Measurements from ENCODE around the gene ENHO. TPM values are rescaled to one million over a fixed set of nuclear protein-coding genes. Genes with fewer than 3 reads are reported as not detected.

Gene ENHO
- total and polyA plus RNA-seq, 2 experiments from 2014 or later: not detected

DNA sequence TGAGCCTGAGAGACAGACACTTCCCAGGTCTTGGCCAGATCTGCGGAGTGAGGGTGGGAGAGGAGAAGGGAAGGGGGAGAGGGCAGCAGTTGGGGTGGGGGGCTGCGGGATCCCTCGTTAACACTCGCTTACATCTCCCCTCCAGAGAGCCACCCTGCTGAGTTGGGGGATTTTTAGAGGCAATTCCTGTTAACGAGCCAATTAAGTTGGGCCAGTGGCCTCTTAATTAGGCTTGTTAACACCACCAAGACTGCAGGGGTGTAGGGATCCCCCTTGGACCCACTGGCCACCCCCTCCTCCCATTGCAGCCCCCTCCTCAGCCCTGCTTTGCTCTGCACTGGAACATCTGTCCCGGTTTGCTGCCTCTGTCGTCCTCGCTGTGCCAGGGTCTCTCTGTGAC is 43.1 kb upstream of the ENHO start:
- H3K9ac ChIP-seq: no peak overlapping the region
- 75 to 78% methylated on average over 4 to 8 of the region's 8 CpGs for WGBS, 2 experiments (ENCODE audit: low coverage in 1 of 2, low lambda C conversion rate in 2 of 2, missing lambda C conversion rate in 2 of 2)
- H3K36me3 ChIP-seq (ENCODE audit: low read depth): no peaks in the 10 kb centered on the region
- H3K27me3 ChIP-seq (replicated peaks; ENCODE audit: insufficient read depth): peaks cover 17% of the 10 kb centered on the region
- H3K9me2 ChIP-seq (ENCODE audit: insufficient read depth): no peaks in the 10 kb centered on the region
- H3K4me1 ChIP-seq (ENCODE audit: insufficient read depth): no peaks in the 10 kb centered on the region
- H3K9me3 ChIP-seq (ENCODE audit: low read depth): no peaks in the 10 kb centered on the region
- no peak overlapping the region for H2AFZ ChIP-seq
- TF ChIP-seq EZH2phosphoT487 (IDR thresholded peaks at IDR 0.05; ENCODE audit: insufficient read depth, low read depth) (no peak), EZH2 (IDR thresholded peaks at IDR 0.05; ENCODE audit: insufficient read depth, poor library complexity, severe bottlenecking) (no peak)
- no peak overlapping the region for H3K27ac ChIP-seq
- H3K79me2 ChIP-seq (ENCODE audit: insufficient read depth): no peaks in the 10 kb centered on the region
- H3K4me3 ChIP-seq: no peak overlapping the region
- H4K20me1 ChIP-seq (ENCODE audit: insufficient read depth): no peaks in the 10 kb centered on the region
- in situ Hi-C loops (cut with MboI): no loop called here
- no peaks in the 10 kb centered on the region for H3F3A ChIP-seq (ENCODE audit: insufficient read depth)
- DNase-seq: no peak
- H3K4me2 ChIP-seq (ENCODE audit: unreplicated experiment): no peak overlapping the region

DNA sequence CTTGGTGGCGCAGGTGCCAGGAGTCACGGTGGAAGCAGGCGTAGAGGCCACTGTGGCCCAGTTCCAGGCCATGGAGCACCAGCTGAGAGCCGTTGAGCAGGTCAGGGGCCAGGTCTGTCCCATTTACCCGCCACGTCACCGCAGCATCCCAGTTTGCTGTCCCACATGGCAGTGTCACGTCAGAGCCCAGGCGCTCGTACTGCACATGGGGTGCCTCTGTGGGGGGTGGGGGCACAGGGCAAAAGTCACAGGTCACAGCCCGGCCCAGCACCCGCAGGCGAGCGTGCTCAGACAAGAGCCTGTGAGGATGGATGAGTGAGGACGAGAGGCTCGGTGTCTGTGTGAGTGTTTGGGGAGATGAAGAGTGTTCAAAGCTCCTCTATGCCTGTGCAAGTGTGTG is 41.8 kb upstream of the ENHO start:
- no peaks in the 10 kb centered on the region for H3K9me3 ChIP-seq (ENCODE audit: low read depth)
- H3K9me2 ChIP-seq (ENCODE audit: insufficient read depth): no peaks in the 10 kb centered on the region
- no peak overlapping the region for H3K27ac ChIP-seq
- H3K9ac ChIP-seq: no peak overlapping the region
- no peaks in the 10 kb centered on the region for H4K20me1 ChIP-seq (ENCODE audit: insufficient read depth)
- H3K79me2 ChIP-seq (ENCODE audit: insufficient read depth): no peaks in the 10 kb centered on the region
- WGBS, 2 experiments (ENCODE audit: low coverage in 1 of 2, low lambda C conversion rate in 2 of 2, missing lambda C conversion rate in 2 of 2): 84 to 90% methylated on average over 16 of the region's 16 CpGs
- H3F3A ChIP-seq (ENCODE audit: insufficient read depth): no peaks in the 10 kb centered on the region
- TF ChIP-seq EZH2phosphoT487 (IDR thresholded peaks at IDR 0.05; ENCODE audit: insufficient read depth, low read depth) (no peak), EZH2 (IDR thresholded peaks at IDR 0.05; ENCODE audit: insufficient read depth, poor library complexity, severe bottlenecking) (no peak)
- no peak overlapping the region for H3K4me3 ChIP-seq
- H3K4me1 ChIP-seq (ENCODE audit: insufficient read depth): no peaks in the 10 kb centered on the region
- H3K4me2 ChIP-seq (ENCODE audit: unreplicated experiment): no peak overlapping the region
- no peak overlapping the region for H2AFZ ChIP-seq
- DNase-seq: no peak
- peaks cover 10% of the 10 kb centered on the region for H3K27me3 ChIP-seq (replicated peaks; ENCODE audit: insufficient read depth)
- in situ Hi-C loops (cut with MboI): no loop called here
- H3K36me3 ChIP-seq (ENCODE audit: low read depth): no peaks in the 10 kb centered on the region

DNA sequence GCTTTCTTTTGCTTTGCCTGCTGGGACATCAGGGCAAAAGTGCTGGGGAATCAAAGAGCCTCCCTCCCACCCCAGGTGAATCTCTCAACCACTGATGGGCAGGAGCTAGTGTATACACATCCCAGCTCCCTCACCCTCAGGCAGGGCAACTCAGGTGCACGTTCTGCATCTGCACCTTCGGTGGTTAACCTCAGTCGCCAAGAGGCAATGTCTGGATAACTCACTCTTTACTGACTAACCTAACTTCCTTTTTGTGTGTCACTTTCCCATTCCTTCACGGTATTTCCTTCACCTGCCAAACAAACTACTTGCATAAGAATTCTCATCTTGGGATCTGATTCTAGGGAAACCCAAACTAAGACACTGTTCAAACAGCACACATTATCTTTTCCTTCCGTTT is 40.5 kb upstream of the ENHO start:
- DNase-seq: no peak
- WGBS, 2 experiments (ENCODE audit: low coverage in 1 of 2, low lambda C conversion rate in 2 of 2, missing lambda C conversion rate in 2 of 2): 75 to 76% methylated on average over 5 of the region's 5 CpGs
- H3K9ac ChIP-seq: no peak overlapping the region
- H3K9me2 ChIP-seq (ENCODE audit: insufficient read depth): no peaks in the 10 kb centered on the region
- H4K20me1 ChIP-seq (ENCODE audit: insufficient read depth): no peaks in the 10 kb centered on the region
- H3K27ac ChIP-seq: no peak overlapping the region
- in situ Hi-C loops (cut with MboI): no loop called here
- peaks cover 10% of the 10 kb centered on the region; the same call in 1 of the 2 replicates for H3K27me3 ChIP-seq (replicated peaks; ENCODE audit: insufficient read depth)
- no peaks in the 10 kb centered on the region for H3K36me3 ChIP-seq (ENCODE audit: low read depth)
- H3K4me1 ChIP-seq (ENCODE audit: insufficient read depth): no peaks in the 10 kb centered on the region
- H3K79me2 ChIP-seq (ENCODE audit: insufficient read depth): no peaks in the 10 kb centered on the region
- no peaks in the 10 kb centered on the region for H3F3A ChIP-seq (ENCODE audit: insufficient read depth)
- TF ChIP-seq EZH2 (IDR thresholded peaks at IDR 0.05; ENCODE audit: insufficient read depth, poor library complexity, severe bottlenecking) (no peak), EZH2phosphoT487 (IDR thresholded peaks at IDR 0.05; ENCODE audit: insufficient read depth, low read depth) (no peak)
- no peak overlapping the region for H3K4me3 ChIP-seq
- H2AFZ ChIP-seq: no peak overlapping the region
- H3K4me2 ChIP-seq (ENCODE audit: unreplicated experiment): no peak overlapping the region
- H3K9me3 ChIP-seq (ENCODE audit: low read depth): no peaks in the 10 kb centered on the region

DNA sequence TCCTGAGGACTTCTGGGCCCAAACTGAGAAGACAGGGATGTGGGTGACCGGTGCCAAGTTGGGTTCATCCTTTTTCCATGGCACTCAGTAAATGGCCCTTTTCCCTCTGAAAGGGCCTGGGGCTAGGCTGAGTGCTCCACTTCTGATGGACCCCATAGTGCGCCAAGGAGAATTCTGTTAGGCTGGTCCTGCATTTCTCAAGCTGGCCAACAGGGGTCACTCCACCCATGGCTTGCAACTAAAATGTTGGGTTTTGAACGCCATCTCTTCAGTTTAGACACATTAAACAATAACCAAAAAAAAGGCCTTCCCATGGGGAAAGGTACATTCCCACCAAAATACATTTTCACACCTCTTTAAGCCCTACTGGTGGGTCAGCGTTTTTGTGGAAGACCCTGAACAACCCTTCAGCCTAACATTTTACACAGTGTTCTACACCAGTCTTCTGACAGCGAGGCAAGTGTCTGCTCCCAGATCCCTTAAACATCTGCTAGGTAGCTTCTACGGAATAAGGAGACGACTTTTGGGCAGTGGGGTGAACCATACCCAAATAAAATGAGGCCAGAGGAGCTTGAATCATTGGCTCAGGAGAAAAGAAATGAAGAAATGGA is 39.5 kb upstream of the ENHO start:
- Histone ChIP-seq H3K9me3 (ENCODE audit: low read depth) (no peaks in the 10 kb centered on the region), H3F3A (ENCODE audit: insufficient read depth) (no peaks in the 10 kb centered on the region), H3K36me3 (ENCODE audit: low read depth) (no peaks in the 10 kb centered on the region), H3K9ac (no peak overlapping the region), H3K27me3 (replicated peaks; ENCODE audit: insufficient read depth) (peaks cover 5% of the 10 kb centered on the region; the same call in 1 of the 2 replicates), H3K79me2 (ENCODE audit: insufficient read depth) (no peaks in the 10 kb centered on the region), H4K20me1 (ENCODE audit: insufficient read depth) (no peaks in the 10 kb centered on the region), H3K4me2 (ENCODE audit: unreplicated experiment) (no peak overlapping the region), H3K4me3 (no peak overlapping the region), H3K4me1 (ENCODE audit: insufficient read depth) (no peaks in the 10 kb centered on the region), H2AFZ (no peak overlapping the region), H3K27ac (no peak overlapping the region), H3K9me2 (ENCODE audit: insufficient read depth) (no peaks in the 10 kb centered on the region)
- no peak for DNase-seq
- in situ Hi-C loops (cut with MboI): no loop called here
- TF ChIP-seq EZH2phosphoT487 (IDR thresholded peaks at IDR 0.05; ENCODE audit: insufficient read depth, low read depth) (no peak), EZH2 (IDR thresholded peaks at IDR 0.05; ENCODE audit: insufficient read depth, poor library complexity, severe bottlenecking) (no peak)
- 83 to 84% methylated on average over 7 of the region's 7 CpGs for WGBS, 2 experiments (ENCODE audit: low coverage in 1 of 2, low lambda C conversion rate in 2 of 2, missing lambda C conversion rate in 2 of 2)

All from GM23248 (cell line).